GM06990 (cell line): ENCODE measurements around the gene NCBP1.

Experiments
- DNase-seq: peaks from one replicate; pipeline ENCODE4 v3.0.0-alpha.2; 2011; ENCODE audit not compliant: insufficient read length; ENCODE audit errors: extremely low read depth
- H3K27me3 ChIP-seq: replicated peaks from 2 replicates; pipeline ENCODE4 v1.6.0; 2011; ENCODE audit warnings: low read length; ENCODE audit not compliant: control insufficient read depth, insufficient read depth
- H3K36me3 ChIP-seq: 2 replicates; pipeline ENCODE4 v1.5.1; 2011; ENCODE audit warnings: low read length; ENCODE audit not compliant: control insufficient read depth, insufficient read depth
- H3K4me3 ChIP-seq: replicated peaks from 2 replicates; pipeline ENCODE4 v1.5.1; 2011; ENCODE audit warnings: low read depth, mild to moderate bottlenecking, control low read depth, low read length
- TF ChIP-seq, protein P1 (sequence below): IDR thresholded peaks from 2 replicates; pipeline ENCODE4 v1.5.1; 2011; ENCODE audit warnings: low read length, control low read depth, mild to moderate bottlenecking, inconsistent platforms; ENCODE audit not compliant: insufficient read depth, poor library complexity, severe bottlenecking

Gene NCBP1

GRCh38 chr9:97705354-97705950, 71.8 kb downstream of the NCBP1 start:
- H3K36me3 ChIP-seq, result no peaks in the 10 kb centered on the region
- TF ChIP-seq, protein P1, sequence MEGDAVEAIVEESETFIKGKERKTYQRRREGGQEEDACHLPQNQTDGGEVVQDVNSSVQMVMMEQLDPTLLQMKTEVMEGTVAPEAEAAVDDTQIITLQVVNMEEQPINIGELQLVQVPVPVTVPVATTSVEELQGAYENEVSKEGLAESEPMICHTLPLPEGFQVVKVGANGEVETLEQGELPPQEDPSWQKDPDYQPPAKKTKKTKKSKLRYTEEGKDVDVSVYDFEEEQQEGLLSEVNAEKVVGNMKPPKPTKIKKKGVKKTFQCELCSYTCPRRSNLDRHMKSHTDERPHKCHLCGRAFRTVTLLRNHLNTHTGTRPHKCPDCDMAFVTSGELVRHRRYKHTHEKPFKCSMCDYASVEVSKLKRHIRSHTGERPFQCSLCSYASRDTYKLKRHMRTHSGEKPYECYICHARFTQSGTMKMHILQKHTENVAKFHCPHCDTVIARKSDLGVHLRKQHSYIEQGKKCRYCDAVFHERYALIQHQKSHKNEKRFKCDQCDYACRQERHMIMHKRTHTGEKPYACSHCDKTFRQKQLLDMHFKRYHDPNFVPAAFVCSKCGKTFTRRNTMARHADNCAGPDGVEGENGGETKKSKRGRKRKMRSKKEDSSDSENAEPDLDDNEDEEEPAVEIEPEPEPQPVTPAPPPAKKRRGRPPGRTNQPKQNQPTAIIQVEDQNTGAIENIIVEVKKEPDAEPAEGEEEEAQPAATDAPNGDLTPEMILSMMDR, result no peak
- no peak for DNase-seq
- H3K4me3 ChIP-seq, result no peak overlapping the region
- no peaks in the 10 kb centered on the region for H3K27me3 ChIP-seq

DNA sequence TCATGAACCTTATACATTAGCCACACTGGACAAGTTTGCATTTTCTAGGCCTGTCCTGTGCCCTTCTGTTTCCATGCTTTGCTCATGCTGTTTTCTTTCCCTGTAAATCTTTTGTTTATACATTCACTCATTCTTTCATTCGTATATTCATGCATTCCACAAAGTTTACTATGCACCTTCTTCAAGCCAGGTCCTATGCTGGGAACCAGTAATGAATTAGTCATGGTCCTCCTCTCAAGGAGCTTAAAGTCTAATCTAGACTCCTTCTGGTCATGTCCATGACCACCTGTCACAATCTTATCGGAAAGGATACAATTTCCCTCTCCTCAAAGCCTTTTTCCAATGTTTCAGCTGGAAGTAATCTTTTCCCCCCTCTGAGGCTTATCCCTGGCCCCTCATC, 72.6 kb downstream of the NCBP1 start:
- no peak overlapping the region for H3K4me3 ChIP-seq
- no peaks in the 10 kb centered on the region for H3K36me3 ChIP-seq
- DNase-seq, result no peak
- TF ChIP-seq, protein P1, result no peak
- H3K27me3 ChIP-seq, result no peaks in the 10 kb centered on the region

DNA sequence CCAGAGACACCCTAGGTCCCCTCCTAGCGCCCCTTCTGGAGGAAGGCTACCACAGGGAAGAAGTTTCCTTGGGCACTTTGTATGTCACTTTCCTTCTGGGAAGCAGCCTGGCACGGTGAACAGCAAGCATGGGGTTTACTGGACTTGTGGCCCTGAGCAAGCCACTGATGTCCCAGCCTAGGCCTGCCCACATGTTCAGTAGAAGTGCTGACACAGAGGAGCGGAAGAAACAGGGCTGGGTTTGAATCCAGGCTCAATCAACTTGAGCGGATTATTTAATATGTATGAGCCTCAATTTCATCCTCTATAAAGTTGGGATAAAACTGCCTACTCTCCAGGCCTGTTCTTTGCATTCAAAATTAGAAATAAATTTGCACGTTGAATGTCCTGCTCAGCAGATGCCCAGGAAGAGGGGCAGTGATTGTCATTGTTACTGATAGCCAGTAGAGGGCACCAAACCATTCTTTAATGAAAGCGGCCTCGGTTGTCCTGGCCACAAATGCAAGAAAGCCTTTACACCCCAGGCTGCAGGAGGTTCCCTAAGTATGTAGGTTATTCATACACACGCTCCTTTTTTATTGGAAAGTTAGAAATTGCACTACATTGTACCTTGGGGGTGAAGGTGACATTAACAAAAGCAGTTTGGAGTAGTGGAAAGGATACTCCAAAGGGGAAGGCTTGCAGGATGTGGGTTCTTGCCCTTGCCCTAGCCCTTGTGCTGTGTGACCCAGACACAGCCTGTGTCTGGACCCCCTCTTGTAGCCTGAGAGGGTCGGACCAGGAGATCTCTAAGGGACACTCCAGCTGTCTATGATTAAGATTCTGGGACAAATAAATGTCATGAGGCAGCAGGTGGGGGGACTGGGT, 77.0 kb downstream of the NCBP1 start:
- no peak for DNase-seq
- Histone ChIP-seq H3K36me3 (no peaks in the 10 kb centered on the region), H3K27me3 (peaks cover 1% of the 10 kb centered on the region; the same call in 1 of the 2 replicates), H3K4me3 (no peak overlapping the region)
- TF ChIP-seq, protein P1, result peak; percentile 75

GRCh38 chr9:97711223-97711626, 77.6 kb downstream of the NCBP1 start:
- Histone ChIP-seq H3K27me3 (peaks cover 1% of the 10 kb centered on the region; the same call in 1 of the 2 replicates), H3K36me3 (no peaks in the 10 kb centered on the region), H3K4me3 (no peak overlapping the region)
- DNase-seq, result no peak
- TF ChIP-seq, protein P1, result no peak

DNA sequence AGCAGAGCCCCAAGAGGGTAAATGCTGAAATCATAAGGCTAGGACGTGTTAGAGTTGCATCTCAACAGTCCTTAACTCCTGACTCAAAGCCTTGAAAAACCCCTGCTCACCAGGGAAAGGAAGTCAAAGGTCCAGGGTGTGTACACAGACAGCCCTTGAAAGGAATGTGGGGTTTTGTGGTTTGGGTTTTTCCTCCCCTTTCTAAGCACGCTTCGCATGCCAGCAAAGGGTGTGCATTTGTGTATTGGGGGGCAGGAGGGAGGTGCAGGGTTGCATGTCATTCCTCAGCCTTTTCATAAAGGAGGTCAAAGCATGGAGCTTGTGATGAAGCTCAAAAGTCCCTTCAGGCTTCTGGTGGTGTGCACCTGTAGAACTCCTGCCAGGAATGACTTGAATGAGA, 80.8 kb downstream of the NCBP1 start:
- Histone ChIP-seq H3K4me3 (no peak overlapping the region), H3K27me3 (peaks cover 1% of the 10 kb centered on the region; the same call in 1 of the 2 replicates), H3K36me3 (no peaks in the 10 kb centered on the region)
- DNase-seq, result no peak
- TF ChIP-seq, protein P1, result no peak
